Testis (tissue), 2 donors: Measurements from ENCODE around the gene LSR.

Experiments
- CTCF ChIP-seq, 3 experiments: fragments of 450-650 bp in 2 of 3; fragments of 200-600 bp in 1 of 3; sonication (generic) in 1 of 3; IDR thresholded peaks; one replicate each; pipeline ENCODE4 v1.5.1; 2016 to 2019; ENCODE audit warnings: antibody characterized with exemption in 3 of 3, mild to moderate bottlenecking in 2 of 3, moderate library complexity in 1 of 3
- POLR2A ChIP-seq: fragments of 450-650 bp; IDR thresholded peaks from one replicate; pipeline ENCODE4 v1.6.1; 2017; ENCODE audit warnings: antibody characterized with exemption, mild to moderate bottlenecking, moderate library complexity

- no peak for TF ChIP-seq CTCF (IDR thresholded peaks at IDR 0.05)
- TF ChIP-seq POLR2A: no peak
Observed at GRCh38 chr19:35266520-35267352, 17.9 kb downstream of the LSR start.
